NCI-H510A treated with DMSO at 0.1 percent for 48 hours (cell line): ENCODE measurements around the gene ADGRG7.

Experiments
- DNase-seq: peaks from one replicate; lab custom pipeline; 2025; lab: John Stamatoyannopoulos, UW

ADGRG7 gene

DNA sequence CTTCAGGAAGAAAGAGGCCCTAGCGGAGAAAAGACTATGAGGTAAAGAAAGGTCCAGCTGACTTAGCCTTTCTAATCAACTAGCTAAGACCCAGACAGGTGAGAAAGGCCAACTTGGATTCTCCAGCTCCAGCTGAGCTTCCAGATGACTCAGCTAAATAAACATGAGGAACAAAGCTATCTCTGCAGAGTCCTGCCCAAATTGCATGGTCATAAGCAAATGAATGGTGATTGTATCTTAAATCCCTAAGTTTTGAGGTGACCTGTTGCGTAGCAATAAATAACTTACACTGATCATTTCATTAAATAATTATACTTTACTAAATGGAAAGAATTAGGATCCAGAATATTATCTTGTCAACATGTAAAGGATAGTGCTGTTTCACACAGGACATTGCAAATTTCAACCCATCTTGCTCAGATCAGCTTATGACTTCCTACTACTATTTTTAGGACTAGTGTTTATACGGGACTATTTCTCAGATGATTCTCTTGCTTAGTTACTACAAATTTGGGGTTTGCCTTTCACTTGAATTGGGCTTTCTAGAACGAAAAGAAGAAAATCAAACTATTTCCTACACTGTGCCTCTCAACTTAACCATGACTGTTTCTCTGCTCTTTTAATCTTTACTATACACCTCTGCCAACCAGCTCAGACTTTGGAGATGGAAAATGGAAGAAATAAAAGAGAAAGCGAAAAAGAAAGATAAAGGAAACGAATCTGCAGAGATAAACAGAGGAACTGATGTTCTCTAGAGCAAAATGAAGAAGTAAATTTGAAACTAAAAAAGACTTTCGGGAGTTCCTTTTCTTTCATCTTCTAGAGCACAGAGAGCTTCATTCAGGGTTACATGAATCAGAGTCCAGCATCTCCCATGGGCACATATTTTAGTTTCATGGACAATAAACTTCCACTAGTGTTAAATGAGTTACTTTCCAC lies 6.6 kb upstream of the ADGRG7 start:
- peak; percentile 0 for DNase-seq

DNA sequence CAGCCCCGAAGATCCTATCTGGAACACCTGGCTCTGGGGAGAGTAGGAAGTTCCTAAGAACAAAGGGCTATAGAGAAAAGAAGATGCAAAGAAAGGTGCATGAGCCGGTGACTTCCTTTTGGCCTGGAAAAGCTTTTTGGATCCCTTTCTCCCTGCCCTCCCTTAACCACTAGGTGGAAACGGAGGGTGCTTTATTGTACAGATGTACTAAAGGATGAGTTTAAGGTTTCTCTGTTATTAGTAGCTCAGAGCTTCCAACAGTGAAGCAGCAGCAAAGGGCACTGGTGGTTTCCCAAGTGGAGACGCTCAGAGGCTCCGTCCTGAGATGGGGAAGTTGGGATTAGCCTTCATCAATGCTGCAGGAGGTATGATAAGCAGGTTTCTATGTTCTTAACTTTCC lies 5.9 kb upstream of the ADGRG7 start:
- DNase-seq: peak; percentile 21

DNA sequence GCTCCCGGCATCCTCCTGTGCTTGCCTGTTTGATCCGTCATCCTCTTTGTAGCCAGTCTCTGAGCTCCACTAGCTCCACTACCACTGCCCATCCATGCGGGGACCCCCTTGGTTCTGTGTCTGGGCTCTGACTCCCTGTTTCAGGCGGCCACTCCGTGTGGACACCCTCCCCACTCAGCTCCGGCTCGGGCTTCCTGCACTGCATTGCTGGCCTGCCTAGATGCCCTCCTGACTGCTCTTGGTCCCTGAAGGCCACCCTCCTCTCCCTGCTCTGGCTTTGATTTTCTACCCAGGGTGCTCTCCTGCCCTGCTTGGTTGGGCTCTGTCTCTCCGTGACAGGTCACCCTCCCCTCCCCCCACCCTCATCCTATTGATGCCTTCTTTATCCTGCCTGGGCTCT lies 4.0 kb upstream of the ADGRG7 start:
- no peak for DNase-seq

DNA sequence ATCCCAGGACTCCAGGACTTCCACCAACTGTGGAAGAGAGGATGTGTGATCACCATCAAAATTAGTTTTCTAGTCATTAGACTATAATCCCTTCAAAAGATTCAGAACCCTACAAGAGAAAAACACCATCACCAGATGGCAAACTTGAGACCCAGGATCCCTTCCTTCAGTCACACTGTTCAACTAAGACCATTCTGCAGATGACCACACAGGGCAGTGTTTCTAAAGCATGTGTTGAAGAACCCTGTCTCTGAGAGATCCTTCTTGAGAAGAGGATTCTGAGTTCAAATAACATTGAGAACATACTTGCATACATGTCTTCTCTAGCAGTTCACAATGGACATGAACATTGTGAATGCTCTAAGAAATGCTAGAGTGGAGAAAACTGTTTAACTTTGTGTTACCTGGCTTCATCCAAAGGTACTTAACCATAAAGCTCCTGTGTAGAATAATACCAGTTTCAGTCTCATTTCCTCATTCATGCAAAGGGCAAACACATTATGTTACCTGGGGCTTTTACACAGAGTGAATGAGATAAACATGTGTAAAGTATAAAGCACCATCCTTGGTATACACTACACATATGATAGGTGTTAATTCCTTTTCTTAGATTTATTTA lies 2.4 kb upstream of the ADGRG7 start:
- no peak for DNase-seq

DNA sequence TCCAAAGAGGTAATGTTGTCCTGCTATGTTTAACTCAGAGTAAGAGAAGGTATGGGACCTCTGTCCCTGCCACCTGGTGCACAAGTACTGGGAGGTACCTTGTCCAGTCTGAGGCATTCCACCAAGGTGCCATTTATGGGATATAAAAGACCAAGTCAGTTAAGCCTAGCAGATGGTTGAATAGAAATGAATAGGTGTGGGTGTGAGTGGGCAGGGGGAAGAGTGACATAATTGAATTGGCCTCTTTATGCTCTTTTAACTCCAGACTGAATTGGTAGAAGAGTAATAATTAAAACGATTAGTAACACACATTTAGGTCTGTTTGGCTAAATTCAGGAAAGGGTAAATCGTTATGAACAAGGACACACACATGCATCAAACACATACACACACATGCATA lies 562 bp downstream of the ADGRG7 start:
- no peak for DNase-seq

DNA sequence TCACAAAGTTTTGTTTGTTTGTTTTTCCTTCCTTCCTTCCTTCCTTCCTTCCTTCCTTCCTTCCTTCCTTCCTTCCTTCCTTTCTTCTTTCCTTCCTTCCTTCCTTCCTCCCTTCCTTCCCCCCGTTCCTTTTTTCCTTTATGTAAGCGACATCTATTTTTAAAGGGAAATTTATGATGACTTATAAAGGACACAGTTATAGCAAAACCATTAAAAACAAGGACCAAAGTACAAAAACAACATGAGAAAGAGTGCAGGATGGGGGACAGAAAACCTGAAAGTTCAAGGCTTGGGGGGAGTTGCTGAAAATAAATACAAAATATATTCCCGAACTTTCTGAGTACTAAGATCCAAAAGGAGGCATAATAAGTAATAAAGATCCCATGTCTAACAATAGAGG lies 1.8 kb downstream of the ADGRG7 start:
- DNase-seq: no peak

DNA sequence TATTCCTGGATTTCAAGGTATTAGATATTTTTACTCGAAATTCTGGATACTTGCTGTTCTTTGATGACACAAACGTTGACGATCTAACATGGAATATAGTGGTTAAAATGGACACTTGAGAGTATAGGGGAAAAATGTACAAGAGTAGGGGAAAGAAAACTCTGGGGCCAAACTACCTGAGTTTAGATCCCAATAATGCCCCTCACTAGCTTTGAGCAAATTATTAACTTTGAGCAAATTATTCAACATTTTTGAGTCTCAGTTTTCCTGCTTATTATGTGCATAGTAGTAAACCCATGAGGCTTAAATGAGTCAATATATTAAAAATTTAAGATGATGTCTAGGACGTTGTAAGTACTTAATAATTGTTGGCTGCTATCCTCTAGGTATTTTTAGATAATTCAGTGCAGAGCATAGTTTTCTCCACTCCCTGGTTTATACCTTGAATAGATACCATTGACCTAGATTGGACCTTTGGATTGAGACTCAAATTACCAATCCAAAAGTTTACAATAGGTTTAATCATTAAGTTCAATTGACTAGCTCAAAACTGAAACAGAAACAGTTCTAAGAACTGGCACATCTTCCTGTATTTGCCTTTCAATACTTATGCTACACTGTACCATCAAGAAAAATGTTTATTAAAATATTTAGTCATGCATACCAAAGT lies 4.5 kb downstream of the ADGRG7 start:
- no peak for DNase-seq

DNA sequence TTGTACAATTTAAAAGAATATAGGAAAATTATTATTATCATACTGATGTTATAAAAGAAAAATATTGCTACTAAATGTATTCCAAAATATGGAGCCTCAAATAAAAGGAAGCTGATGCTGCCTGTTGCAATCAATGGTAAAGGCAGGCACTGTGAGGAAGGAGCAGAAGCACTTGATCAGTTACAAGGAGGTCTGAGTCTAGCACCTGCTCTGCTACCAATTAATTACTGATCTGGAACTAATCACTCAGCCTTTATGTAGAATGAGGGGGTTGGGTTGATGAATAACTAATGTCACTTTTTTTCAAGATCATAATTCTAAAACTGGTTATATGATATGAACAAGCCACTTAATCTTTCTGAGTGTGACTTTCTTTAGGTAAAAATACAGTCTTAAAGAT lies 5.5 kb downstream of the ADGRG7 start:
- no peak for DNase-seq

DNA sequence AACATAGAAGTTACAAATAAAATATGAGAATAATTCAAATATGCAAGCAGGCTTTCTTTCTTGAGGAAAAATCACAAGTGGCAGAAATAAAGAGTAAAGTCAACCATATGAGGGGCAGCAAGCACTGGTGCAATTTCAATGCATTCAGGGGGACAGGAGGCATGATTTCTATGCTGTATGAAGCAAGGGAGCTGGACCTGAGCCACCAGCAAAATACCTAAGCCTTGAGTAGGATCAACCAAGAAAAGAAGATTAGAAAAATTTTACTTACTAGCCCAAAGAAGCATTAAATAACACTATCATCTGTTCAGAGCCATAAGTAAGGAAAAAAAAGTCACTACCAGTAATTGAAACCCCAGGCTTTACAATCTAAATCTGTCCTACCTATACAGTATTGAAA lies 6.3 kb downstream of the ADGRG7 start:
- no peak for DNase-seq

DNA sequence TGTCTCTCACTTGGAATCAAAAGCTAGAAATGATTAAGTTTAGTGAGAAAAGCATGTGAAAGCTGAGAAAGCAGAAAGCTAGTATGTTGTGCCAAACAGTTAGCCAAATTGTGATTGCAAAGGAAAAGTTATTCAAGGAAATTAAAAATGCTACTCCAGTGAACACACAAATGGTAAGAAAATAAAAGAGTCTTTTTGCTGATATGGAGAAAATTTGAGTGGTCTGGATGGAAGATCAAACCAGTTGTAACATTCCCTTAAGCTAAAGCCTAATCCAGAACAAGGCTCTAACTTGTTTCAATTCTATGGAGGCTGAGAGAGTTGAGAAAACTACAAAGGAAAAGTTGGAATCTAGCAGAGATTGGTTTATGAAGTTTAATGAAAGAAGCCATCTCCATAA lies 11.8 kb downstream of the ADGRG7 start:
- DNase-seq: no peak

DNA sequence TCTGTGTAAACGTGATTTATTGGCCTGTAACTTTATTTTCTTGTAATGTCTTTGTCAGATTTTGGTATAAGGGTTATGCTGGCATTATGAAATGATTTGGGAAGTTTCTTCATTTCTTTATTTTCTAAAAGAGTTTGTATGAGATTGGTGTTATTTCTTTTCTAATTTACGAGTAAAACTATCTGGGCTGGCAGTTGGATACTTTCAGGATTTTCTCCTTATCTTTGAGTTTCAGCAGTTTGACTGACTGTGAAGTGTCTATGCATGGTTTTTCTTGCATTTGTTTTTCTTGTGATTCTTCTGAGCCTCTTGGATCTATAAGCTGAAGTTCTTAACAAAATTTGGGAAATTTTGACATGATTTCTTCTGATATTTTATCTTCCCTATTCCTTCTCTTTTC lies 18.1 kb downstream of the ADGRG7 start:
- DNase-seq: no peak

DNA sequence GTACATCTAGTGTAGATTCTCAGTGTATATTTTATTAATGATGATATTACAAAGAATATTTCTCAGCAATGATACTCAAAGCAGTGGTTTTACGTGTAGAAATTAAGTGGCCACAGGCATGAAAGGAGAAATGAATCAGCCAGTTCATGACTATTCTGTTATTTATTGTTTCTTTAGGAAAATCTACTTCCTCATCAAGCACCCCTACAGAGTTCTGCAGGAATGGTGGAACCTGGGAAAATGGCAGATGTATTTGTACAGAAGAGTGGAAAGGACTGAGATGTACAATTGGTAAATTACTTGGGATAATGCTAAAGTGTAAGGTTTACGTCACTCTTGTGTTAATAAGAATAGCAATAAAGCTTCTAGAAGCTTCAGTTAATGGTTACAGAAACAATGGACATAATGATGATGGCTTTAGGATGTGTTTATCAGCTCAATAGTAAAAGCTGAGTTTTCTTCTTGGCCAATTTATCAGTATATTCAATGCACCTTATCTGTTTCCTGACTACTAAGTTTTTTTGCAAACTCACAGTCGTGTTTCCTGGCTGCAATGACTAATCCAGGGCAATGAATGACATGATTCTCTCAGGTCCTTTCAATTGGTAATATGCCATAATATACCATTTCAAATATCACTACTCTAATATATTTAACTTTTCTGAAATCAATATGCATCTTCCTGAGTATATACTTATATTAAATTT lies 20.2 kb downstream of the ADGRG7 start:
- no peak for DNase-seq

DNA sequence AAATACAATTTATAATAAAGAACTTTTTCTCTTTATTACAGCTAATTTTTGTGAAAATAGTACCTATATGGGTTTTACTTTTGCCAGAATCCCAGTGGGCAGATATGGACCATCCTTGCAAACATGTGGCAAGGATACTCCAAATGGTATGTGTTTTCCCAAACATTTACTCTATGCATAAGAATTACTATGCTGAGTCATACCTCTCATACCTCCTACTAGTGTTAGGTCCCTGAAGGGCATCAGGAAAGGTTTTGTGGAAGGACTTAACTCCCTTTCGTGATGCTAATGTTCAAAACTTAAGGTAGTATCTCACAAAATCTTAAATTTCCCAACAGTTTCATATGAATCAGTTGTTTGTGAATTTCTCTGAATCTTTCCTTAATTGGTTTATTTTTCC lies 21.3 kb downstream of the ADGRG7 start:
- DNase-seq: no peak

DNA sequence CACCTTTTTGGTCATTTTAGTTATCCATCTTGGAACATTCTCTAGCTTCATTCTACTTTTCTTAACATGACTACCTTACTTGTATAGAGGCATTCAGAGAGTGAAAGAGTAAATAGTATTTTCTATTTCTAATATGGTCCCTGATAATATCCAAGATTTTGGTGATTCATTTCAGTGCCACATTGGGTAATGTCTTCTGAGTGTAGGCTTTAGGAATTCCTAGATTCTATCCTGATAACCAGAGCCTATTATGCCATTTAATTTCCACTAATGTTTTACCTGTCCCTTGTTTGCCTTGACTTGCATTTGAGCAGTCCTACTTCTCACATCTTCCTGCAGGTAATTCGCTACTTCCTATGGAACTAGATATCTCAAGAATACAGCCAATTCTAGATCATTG lies 21.8 kb downstream of the ADGRG7 start:
- DNase-seq: no peak

DNA sequence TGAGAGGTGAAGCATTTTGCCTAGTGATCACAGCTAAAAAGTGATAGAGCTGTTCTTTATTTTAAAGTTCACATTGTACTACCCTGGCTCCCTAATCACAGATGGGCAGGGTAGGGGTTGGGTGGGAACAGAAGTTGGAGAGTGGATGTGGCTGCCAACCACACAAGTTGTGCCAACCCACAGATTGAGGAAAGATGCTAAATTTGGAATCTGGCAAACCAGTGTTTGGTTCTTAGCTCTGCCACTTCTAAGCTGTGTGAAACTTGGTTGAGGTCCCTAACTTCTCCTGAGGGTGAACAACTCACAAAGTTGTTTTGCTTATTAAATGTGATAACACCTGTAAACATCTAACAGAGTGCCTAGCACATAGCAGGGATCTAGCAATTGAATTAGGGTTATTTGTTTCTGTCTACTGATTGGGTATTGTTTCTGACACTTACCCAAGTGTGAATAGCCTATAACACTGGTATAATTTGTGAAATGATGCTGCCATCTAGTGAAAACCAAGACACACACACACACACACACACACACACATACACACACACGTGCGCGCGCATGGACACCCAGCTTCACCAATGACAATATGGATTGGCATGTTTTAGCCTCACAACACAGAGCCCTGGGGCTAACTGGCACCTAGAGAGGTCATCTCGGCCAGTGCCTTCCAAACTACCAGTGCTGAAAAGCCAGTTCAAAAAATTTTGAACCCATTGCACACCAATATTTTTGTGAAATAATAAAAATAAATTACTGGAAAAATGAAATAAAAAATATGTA lies 25.3 kb downstream of the ADGRG7 start:
- DNase-seq: no peak

DNA sequence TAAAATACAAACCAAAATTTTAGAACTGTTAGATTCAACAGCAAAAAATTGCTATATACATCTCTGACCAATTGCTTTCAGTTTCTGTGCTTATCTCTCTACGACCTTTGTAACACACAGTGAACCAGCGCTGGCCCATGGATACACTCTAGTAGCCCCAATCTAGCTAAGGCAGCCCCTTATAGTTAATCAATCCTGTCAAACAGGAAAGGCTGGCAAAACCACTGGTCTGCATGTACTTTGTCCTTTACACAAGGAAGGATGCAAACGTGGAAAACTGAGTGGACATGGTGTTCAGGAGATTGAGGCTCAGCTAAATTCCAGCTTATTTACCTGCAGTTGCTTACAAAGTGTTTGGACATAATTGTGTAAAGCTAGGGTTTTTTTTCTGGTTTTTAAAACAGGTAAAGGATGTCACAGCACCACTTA lies 25.9 kb downstream of the ADGRG7 start:
- DNase-seq: no peak

DNA sequence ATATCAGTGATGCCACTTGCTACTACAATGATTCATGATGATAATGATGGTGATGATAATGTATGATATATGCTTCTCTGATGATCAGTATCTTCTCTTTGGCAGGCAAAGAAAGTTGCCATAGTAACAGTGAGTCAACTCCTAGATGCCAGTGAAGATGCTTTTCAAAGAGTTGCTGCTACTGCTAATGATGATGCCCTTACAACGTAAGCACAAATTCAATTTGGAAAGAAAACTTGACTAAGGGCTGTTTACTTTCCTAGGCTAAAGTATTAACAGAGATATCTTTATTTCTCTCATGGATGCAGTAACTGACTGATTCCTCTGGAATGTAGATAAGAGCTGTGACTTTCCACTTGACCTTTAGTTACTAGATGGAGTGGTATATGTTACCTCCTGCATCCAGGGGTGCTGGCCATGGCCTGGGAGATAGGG lies 27.8 kb downstream of the ADGRG7 start:
- DNase-seq: no peak

DNA sequence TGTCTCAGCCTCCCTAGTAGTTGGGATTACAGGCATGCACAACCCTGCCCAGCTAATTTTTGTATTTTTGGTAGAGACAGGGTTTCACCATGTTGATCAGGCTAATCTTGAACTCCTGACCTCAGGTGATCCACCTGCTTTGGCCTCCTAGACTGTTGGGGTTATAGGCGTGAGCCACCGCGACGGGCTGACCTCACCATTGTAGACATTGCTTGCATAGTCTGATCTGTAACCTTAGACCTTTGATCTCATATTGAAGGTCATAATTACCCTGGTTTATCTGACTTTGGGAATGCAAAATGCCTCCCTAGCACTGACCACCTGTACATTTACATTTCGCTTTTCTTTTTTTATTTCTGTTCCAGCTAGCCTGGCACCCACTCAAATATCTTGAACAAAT lies 31.2 kb downstream of the ADGRG7 start:
- DNase-seq: no peak

DNA sequence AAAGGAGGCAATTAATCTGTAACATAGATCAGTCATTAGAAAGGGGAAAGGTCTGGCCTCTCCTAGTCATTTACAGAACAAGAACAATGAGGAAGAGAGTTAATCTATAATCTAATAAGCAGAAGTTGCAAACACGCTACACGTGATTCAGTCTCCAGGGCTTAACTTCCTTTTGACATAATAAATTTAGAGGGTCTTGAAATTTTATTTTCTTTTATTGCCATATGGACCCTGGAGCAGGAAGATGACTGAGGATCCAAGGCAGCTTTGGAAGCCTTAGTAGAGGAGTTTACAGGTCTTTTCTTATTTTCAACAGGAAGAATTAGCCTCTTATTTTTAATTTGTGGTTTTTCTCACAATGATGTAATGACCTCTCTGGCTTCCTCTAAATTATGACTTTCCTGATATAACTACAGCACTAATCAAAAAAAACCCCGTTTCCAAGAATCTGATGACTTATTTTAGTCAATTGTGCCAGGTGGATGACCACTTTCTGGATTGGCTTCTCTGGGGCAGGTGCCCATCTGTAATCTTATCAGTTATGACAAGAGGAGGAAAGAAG lies 32.2 kb downstream of the ADGRG7 start:
- DNase-seq: no peak

DNA sequence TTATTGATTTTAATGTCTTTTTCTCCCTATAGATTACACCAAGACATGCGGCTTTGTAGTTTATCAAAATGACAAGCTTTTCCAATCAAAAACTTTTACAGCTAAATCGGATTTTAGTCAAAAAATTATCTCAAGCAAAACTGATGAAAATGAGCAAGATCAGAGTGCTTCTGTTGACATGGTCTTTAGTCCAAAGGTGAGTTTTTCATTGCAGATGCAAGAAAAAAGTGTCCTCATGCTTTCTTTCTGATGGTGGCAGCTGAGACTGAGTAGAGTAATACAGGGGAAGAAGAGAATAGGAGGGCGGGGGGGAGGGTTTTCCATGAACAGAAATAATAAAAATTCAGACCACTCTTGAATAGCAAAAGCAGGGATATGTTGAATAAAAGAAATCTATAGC lies 36.5 kb downstream of the ADGRG7 start:
- DNase-seq: no peak

DNA sequence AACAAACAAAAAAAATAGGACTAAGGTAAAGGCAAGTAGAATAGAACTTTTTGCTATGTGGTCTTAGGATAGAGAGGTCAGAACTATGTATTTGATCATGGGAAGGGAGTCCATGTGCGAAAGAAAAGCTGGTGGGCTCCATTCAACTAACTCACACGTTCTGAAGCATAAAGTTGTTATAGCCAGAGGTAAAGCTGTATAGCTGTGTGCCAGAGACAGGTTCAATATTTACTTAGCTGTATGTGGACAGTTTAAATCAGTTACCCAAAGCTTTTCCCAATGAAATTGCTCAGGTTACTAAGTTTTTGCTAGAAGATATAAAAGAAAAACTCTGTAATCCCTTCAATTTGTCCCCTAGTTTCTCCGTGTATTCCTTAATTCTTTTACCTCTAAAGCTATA lies 37.8 kb downstream of the ADGRG7 start:
- no peak for DNase-seq
